Astrocyte (in vitro differentiated cells and primary cell): ENCODE measurements around the gene NOL4L.

Source experiments
- CTCF ChIP-seq: IDR thresholded peaks from 2 replicates; pipeline ENCODE4 v1.5.1; 2011; ENCODE audit warnings: low read depth, mild to moderate bottlenecking, inconsistent platforms, low read length, moderate library complexity; ENCODE audit not compliant: insufficient read depth
- EZH2 ChIP-seq: IDR thresholded peaks from 2 replicates; pipeline ENCODE4 v1.6.1; 2012; ENCODE audit warnings: mild to moderate bottlenecking, low read length, inconsistent platforms; ENCODE audit not compliant: insufficient read depth

GRCh38 chr20:32592022-32592421 lies 6.9 kb upstream of the NOL4L start:
- TF ChIP-seq CTCF (no peak), EZH2 (no peak)
